K562 (cell line): Measurements from ENCODE around the gene APOM. TPM values are rescaled to one million over a fixed set of nuclear protein-coding genes. Genes with fewer than 3 reads are reported as not detected.
A peak's percentile ranks its signal among the peaks of the same experiment; 100 is the strongest.

Experiments
- C11orf30 ChIP-seq: fragments of 450-650 bp; IDR thresholded peaks from 2 replicates; pipeline ENCODE4 v1.6.1; 2016; ENCODE audit warnings: low read depth, mild to moderate bottlenecking
- CEBPG ChIP-seq, 3 experiments: fragments of 200-800 bp in 1 of 3; sonication (Bioruptor generic) in 1 of 3; sonication (generic) in 1 of 3; formaldehyde crosslinking in 1 of 3; IDR thresholded peaks in 2 of 3; conservative IDR thresholded peaks in 1 of 3; 2 replicates each; pipeline versions ENCODE4 v1.6.1 to v1.8.0; 2016 to 2022; ENCODE audit warnings: missing compliant biosample characterization in 2 of 3, missing genetic modification characterization in 2 of 3, mild to moderate bottlenecking in 1 of 3, missing genetic modification reagents in 1 of 3
- CHD4 ChIP-seq: fragments of 200-600 bp; sonication (generic); IDR thresholded peaks from 3 replicates; pipeline ENCODE4 v1.6.1; 2012; ENCODE audit warnings: low read depth, mild to moderate bottlenecking, mixed read lengths, low read length, inconsistent platforms; ENCODE audit not compliant: insufficient read depth, insufficient replicate concordance, poor library complexity, severe bottlenecking
- CREM ChIP-seq: IDR thresholded peaks from 2 replicates; pipeline ENCODE4 v1.6.1; 2014; ENCODE audit warnings: antibody characterized with exemption, low read depth
- HEY1 ChIP-seq: fragments of 250-450 bp; sonication (Bioruptor Pico); IDR thresholded peaks from 2 replicates; pipeline ENCODE4 v1.5.0; 2020; ENCODE audit warnings: mild to moderate bottlenecking, moderate library complexity, borderline replicate concordance
- HNRNPH1 ChIP-seq: fragments of 200-400 bp; formaldehyde crosslinking; optimal IDR thresholded peaks from 2 replicates; pipeline ENCODE3; 2017; ENCODE audit warnings: low read depth, mild to moderate bottlenecking, low read length, moderate library complexity
- JUN ChIP-seq, 2 experiments: sonication (generic) in 1 of 2; formaldehyde crosslinking in 1 of 2; IDR thresholded peaks; 2 replicates each; pipeline versions ENCODE4 v1.6.1 to v1.8.0; 2012 to 2022; ENCODE audit warnings: borderline replicate concordance in 2 of 2, mild to moderate bottlenecking in 2 of 2, improper control_type of control experiment in 1 of 2, low read depth in 1 of 2, low read length in 1 of 2, missing genetic modification reagents in 1 of 2
- KLF1 ChIP-seq: fragments of 450-650 bp; IDR thresholded peaks from 2 replicates; pipeline ENCODE4 v1.6.1; 2016; ENCODE audit warnings: missing genetic modification characterization, missing compliant biosample characterization
- MTF1 ChIP-seq: fragments of 250-450 bp; sonication (Bioruptor Pico); IDR thresholded peaks from 2 replicates; pipeline ENCODE4 v1.9.0; 2021; ENCODE audit warnings: moderate library complexity, mild to moderate bottlenecking, inconsistent platforms, borderline replicate concordance
- NCOA4 ChIP-seq: fragments of 450-650 bp; IDR thresholded peaks from 2 replicates; pipeline ENCODE4 v1.6.1; 2018; ENCODE audit warnings: mild to moderate bottlenecking; ENCODE audit not compliant: partially characterized antibody
- NFRKB ChIP-seq: fragments of 450-650 bp; IDR thresholded peaks from 2 replicates; pipeline ENCODE4 v1.6.1; 2016; ENCODE audit warnings: low read depth
- NFYB ChIP-seq: IDR thresholded peaks from 2 replicates; pipeline ENCODE4 v1.6.1; 2011; ENCODE audit warnings: mild to moderate bottlenecking, moderate library complexity; ENCODE audit not compliant: insufficient read length; ENCODE audit errors: extremely low read depth
- PCBP2 ChIP-seq: fragments of 200-400 bp; formaldehyde crosslinking; IDR thresholded peaks from 2 replicates; pipeline ENCODE4 v1.6.1; 2018; ENCODE audit warnings: low read length, low read depth, mild to moderate bottlenecking, moderate library complexity; ENCODE audit not compliant: poor library complexity, severe bottlenecking
- PTTG1 ChIP-seq: fragments of 450-650 bp; IDR thresholded peaks from 2 replicates; pipeline ENCODE4 v1.6.1; 2016; ENCODE audit warnings: low read depth, mild to moderate bottlenecking, missing genetic modification characterization, missing compliant biosample characterization
- RAD51 ChIP-seq: fragments of 450-650 bp; IDR thresholded peaks from 2 replicates; pipeline ENCODE4 v1.7.1; 2016; ENCODE audit warnings: low read depth, mild to moderate bottlenecking, borderline replicate concordance
- SFPQ ChIP-seq: fragments of 200-400 bp; formaldehyde crosslinking; IDR thresholded peaks from 2 replicates; pipeline ENCODE4 v1.6.1; 2017; ENCODE audit warnings: mild to moderate bottlenecking, low read depth, low read length, moderate library complexity
- TFAP4 ChIP-seq: sonication (generic); formaldehyde crosslinking; IDR thresholded peaks from 2 replicates; pipeline ENCODE4 v1.8.0; 2022; ENCODE audit warnings: missing genetic modification reagents, mild to moderate bottlenecking, moderate library complexity, borderline replicate concordance
- ZFP1 ChIP-seq: fragments of 450-650 bp; formaldehyde crosslinking; IDR thresholded peaks from 2 replicates; pipeline ENCODE4 v1.4.0; 2020; ENCODE audit warnings: mild to moderate bottlenecking, mixed read lengths
- ZKSCAN1 ChIP-seq: fragments of 150-350 bp; IDR thresholded peaks from 2 replicates; pipeline ENCODE4 v1.6.1; 2016; ENCODE audit warnings: low read depth, low read length
- ZNF174 ChIP-seq: fragments of 250-450 bp; sonication (Bioruptor Pico); IDR thresholded peaks from 2 replicates; pipeline ENCODE4 v1.4.0; 2020; ENCODE audit warnings: mild to moderate bottlenecking
- ZNF253 ChIP-seq: fragments of 250-450 bp; sonication (Bioruptor Pico); conservative IDR thresholded peaks from 2 replicates; pipeline ENCODE4 v1.6.1; 2021; ENCODE audit warnings: mild to moderate bottlenecking
- ZNF354B ChIP-seq: fragments of 250-450 bp; sonication (Bioruptor Pico); IDR thresholded peaks from 2 replicates; pipeline ENCODE4 v1.4.0; 2020
- ZNF764 ChIP-seq: fragments of 250-450 bp; sonication (Bioruptor Pico); IDR thresholded peaks from 2 replicates; pipeline ENCODE4 v1.4.0; 2020; ENCODE audit warnings: low read depth, mild to moderate bottlenecking, moderate library complexity
- polyA plus RNA-seq, 8 experiments: library from polyadenylated mRNA; depleted of rRNA in 4 of 8; stranded (reverse) in 5 of 8; unstranded in 3 of 8; fragments of >200 nt; fragmentation: Nextera tagmentation in 2 of 8; fragmentation: Illumina TruSeq in 1 of 8; extraction: Ambion mirVana in 2 of 8; extraction: Trizol in 1 of 8; gene quantifications; 2 replicates each; pipeline versions ENCODE4 v1.2.1 to v1.2.3, GENCODE V29; 2011 to 2014; ENCODE audit warnings: inconsistent platforms in 1 of 8, missing spikeins in 1 of 8
- total RNA-seq, 7 experiments: library from RNA; depleted of rRNA in 6 of 7; stranded (reverse); fragments of >200 nt in 6 of 7; fragmentation: Illumina TruSeq in 2 of 7; extraction: Trizol in 2 of 7; gene quantifications; 2 replicates each; pipeline versions ENCODE4 v1.2.1 to v1.2.3, GENCODE V29; 2011 to 2021; ENCODE audit warnings: low replicate concordance in 1 of 7
- TF ChIP-seq, protein P1 (sequence below): fragments of 250-450 bp; sonication (Bioruptor Pico); IDR thresholded peaks from 2 replicates; pipeline ENCODE4 v1.8.0; 2021; ENCODE audit warnings: borderline replicate concordance, mild to moderate bottlenecking, moderate library complexity; ENCODE audit not compliant: poor library complexity, severe bottlenecking

The APOM gene
- total and polyA plus RNA-seq, 9 of the 15 experiments (the other 6 are each of a cell fraction or from before 2014, with no cell fraction given): 5.7 to 24.3 (median 10.4) TPM

DNA sequence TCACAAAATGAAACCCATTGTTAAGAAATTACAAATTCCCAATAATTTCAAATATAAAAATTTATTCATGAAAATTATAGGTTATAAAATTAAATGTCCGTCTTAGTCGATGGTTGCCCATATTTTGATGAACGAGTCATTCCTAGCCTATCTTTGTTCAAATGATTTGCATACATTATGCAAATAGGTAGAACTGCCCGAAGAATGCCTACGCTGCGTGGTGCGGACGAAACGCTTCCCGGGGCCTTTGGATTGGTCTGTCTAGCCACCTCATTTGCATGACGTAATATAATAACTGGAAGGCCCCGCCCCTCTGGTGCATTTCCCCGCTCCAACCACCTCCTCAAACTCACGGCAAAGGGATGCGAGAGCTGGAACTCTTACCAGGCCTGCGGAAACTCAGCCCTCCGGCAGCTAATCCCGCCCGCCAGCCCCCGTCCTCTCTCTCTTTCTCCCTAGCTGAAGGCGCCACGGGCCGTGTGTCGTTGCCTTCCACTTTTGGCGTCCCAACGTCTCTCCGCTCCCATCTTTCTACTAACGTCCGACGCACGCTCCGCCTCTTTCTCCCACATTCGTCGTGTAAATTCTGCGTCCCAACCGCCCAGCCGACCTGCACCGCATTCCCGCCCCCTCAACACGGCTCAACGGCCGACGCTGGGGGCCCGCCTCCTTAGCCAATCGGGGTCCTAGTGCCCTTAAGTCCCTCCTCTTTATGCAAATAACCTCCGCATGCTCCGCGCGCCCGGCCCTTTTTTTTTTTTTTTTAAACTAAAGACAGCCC lies 35.7 kb upstream of the APOM start (continued):
- TF ChIP-seq, protein P1, sequence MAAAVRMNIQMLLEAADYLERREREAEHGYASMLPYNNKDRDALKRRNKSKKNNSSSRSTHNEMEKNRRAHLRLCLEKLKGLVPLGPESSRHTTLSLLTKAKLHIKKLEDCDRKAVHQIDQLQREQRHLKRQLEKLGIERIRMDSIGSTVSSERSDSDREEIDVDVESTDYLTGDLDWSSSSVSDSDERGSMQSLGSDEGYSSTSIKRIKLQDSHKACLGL (CRISPR knock-in tag): no peak
- TF ChIP-seq CEBPG (CRISPR knock-in tag; IDR thresholded peaks at IDR 0.05): peak; percentile 69
- peak; percentile 95 to 98 for TF ChIP-seq CEBPG (tag; conservative IDR thresholded peaks at IDR 0.05 in 1 of 2, IDR thresholded peaks at IDR 0.05 in 1 of 2)
- TF ChIP-seq ZNF354B: no peak
- no peak for TF ChIP-seq PCBP2
- TF ChIP-seq ZKSCAN1: peak; percentile 43; the same call in 1 of the 2 replicates
- TF ChIP-seq PTTG1 (tag): no peak
- TF ChIP-seq CREM: peak; percentile 98
- TF ChIP-seq SFPQ: no peak
- no peak; the same call in 1 of the 2 replicates for TF ChIP-seq ZFP1 (CRISPR knock-in tag)
- no peak for TF ChIP-seq HNRNPH1
- peak; percentile 84 for TF ChIP-seq JUN (IDR thresholded peaks at IDR 0.05; ENCODE audit: borderline replicate concordance, low read depth, low read length)
- 0 out of 2 replicates have a peak, but pooled peaks have one; percentile 76 for TF ChIP-seq JUN (CRISPR knock-in tag; IDR thresholded peaks at IDR 0.05; ENCODE audit: borderline replicate concordance)
- TF ChIP-seq TFAP4 (CRISPR knock-in tag): peak; percentile 94
- TF ChIP-seq C11orf30: peak; percentile 95
- no peak for TF ChIP-seq RAD51
- no peak for TF ChIP-seq ZNF764 (CRISPR knock-in tag)
- no peak; the same call in none of the 2 replicates for TF ChIP-seq NFRKB
- no peak for TF ChIP-seq NCOA4
- TF ChIP-seq KLF1 (tag): no peak
- TF ChIP-seq NFYB: peak; percentile 90
- no peak for TF ChIP-seq CHD4
- no peak for TF ChIP-seq ZNF253
- TF ChIP-seq HEY1 (CRISPR knock-in tag): no peak
- TF ChIP-seq MTF1 (CRISPR knock-in tag): no peak
- no peak for TF ChIP-seq ZNF174 (CRISPR knock-in tag)
